ENCODE results near the gene TSSK6.

GRCh38 chr19:19547674-19548336 lies 32.5 kb upstream of the TSSK6 start:
- TF ChIP-seq POLR2AphosphoS5 (IDR thresholded peaks at IDR 0.05; ENCODE audit: low read depth, low read length): no peak
- no peak for TF ChIP-seq TAF1 (IDR thresholded peaks at IDR 0.05; ENCODE audit: borderline replicate concordance, low read depth, low read length)
